HEK293 (cell line): Measurements from ENCODE around the gene FGD3.

Experiments used
- CTCF ChIA-PET: fragments of 350-600 bp; formaldehyde crosslinking; extraction: SDS; loops from one replicate; lab custom pipeline; 2021; ENCODE audit warnings: antibody characterized with exemption; lab: Yijun Ruan, JAX
- POLR2A ChIA-PET: fragments of 300-600 bp; formaldehyde crosslinking; extraction: SDS; loops from one replicate; lab custom pipeline; 2020; ENCODE audit warnings: antibody characterized with exemption, inconsistent platforms; lab: Yijun Ruan, JAX
- H3K27ac ChIP-seq: fragments of 200-500 bp; sonication (Bioruptor generic); 2 replicates; pipeline ENCODE4 v1.5.1; 2014; ENCODE audit warnings: low read depth, low read length, control low read depth, inconsistent platforms; ENCODE audit errors: extremely low read depth
- H3K36me3 ChIP-seq, 2 experiments: fragments of 200-500 bp in 1 of 2; sonication (Bioruptor generic) in 1 of 2; 1 replicate in 1 of 2; 2 replicates in 1 of 2; pipeline ENCODE4 v1.5.1; 2014 to 2017; ENCODE audit warnings: inconsistent platforms in 2 of 2, low read length in 2 of 2; ENCODE audit not compliant: control insufficient read depth in 2 of 2, insufficient read depth in 1 of 2
- H3K4me1 ChIP-seq: fragments of 200-500 bp; sonication (Bioruptor generic); 2 replicates; pipeline ENCODE4 v1.5.1; 2014; ENCODE audit warnings: mild to moderate bottlenecking, low read length, inconsistent platforms; ENCODE audit not compliant: control insufficient read depth, insufficient read depth
- H3K4me3 ChIP-seq: 2 replicates; pipeline ENCODE4 v1.5.1; 2011; ENCODE audit warnings: low read depth, mild to moderate bottlenecking, control low read depth, low read length, moderate library complexity
- H3K9me3 ChIP-seq: fragments of 200-500 bp; sonication (Bioruptor generic); 2 replicates; pipeline ENCODE4 v1.5.1; 2014; ENCODE audit warnings: low read depth, low read length, inconsistent platforms; ENCODE audit not compliant: control insufficient read depth, insufficient read depth
- KLF16 ChIP-seq: fragments of 450-650 bp; formaldehyde crosslinking; IDR thresholded peaks from 2 replicates; pipeline ENCODE4 v1.5.1; 2017; ENCODE audit warnings: missing biosample characterization, missing genetic modification characterization
- KLF9 ChIP-seq: fragments of 450-650 bp; formaldehyde crosslinking; IDR thresholded peaks from 2 replicates; pipeline ENCODE4 v1.5.1; 2016; ENCODE audit warnings: missing biosample characterization, missing genetic modification characterization, low read depth
- ZBTB17 ChIP-seq: fragments of 450-650 bp; formaldehyde crosslinking; IDR thresholded peaks from 2 replicates; pipeline ENCODE4 v1.5.1; 2016; ENCODE audit warnings: missing biosample characterization, missing genetic modification characterization
- ZBTB48 ChIP-seq: fragments of 450-650 bp; formaldehyde crosslinking; IDR thresholded peaks from 2 replicates; pipeline ENCODE4 v1.5.1; 2016; ENCODE audit warnings: missing biosample characterization, missing genetic modification characterization
- ZBTB49 ChIP-seq: fragments of 450-650 bp; formaldehyde crosslinking; IDR thresholded peaks from 2 replicates; pipeline ENCODE4 v1.5.1; 2016; ENCODE audit warnings: missing biosample characterization, missing genetic modification characterization, low read depth
- ZBTB8A ChIP-seq: fragments of 450-650 bp; formaldehyde crosslinking; IDR thresholded peaks from 2 replicates; pipeline ENCODE4 v1.5.1; 2016; ENCODE audit warnings: missing biosample characterization, missing genetic modification characterization
- ZIC2 ChIP-seq: fragments of 450-650 bp; formaldehyde crosslinking; IDR thresholded peaks from 2 replicates; pipeline ENCODE4 v1.5.1; 2016; ENCODE audit warnings: missing biosample characterization, missing genetic modification characterization
- ZNF157 ChIP-seq: fragments of 450-650 bp; formaldehyde crosslinking; IDR thresholded peaks from 2 replicates; pipeline ENCODE4 v1.5.1; 2016; ENCODE audit warnings: missing biosample characterization, missing genetic modification characterization
- ZNF416 ChIP-seq: fragments of 450-650 bp; formaldehyde crosslinking; IDR thresholded peaks from 2 replicates; pipeline ENCODE4 v1.5.1; 2016; ENCODE audit warnings: missing biosample characterization, missing genetic modification characterization
- ZNF513 ChIP-seq: fragments of 450-650 bp; IDR thresholded peaks from 2 replicates; pipeline ENCODE4 v1.5.1; 2018; ENCODE audit warnings: missing biosample characterization, missing genetic modification characterization
- ZNF518A ChIP-seq: fragments of 450-650 bp; formaldehyde crosslinking; conservative IDR thresholded peaks from 2 replicates; pipeline ENCODE4 v1.5.1; 2016; ENCODE audit warnings: low read depth, missing biosample characterization, missing genetic modification characterization
- ZNF529 ChIP-seq: fragments of 450-650 bp; formaldehyde crosslinking; IDR thresholded peaks from 2 replicates; pipeline ENCODE4 v1.5.1; 2017; ENCODE audit warnings: missing genetic modification characterization, missing biosample characterization; ENCODE audit not compliant: insufficient replicate concordance
- ZNF555 ChIP-seq: fragments of 450-650 bp; formaldehyde crosslinking; conservative IDR thresholded peaks from 2 replicates; pipeline ENCODE4 v1.5.1; 2017; ENCODE audit warnings: missing biosample characterization, mild to moderate bottlenecking, missing genetic modification characterization, inconsistent platforms
- ZNF624 ChIP-seq: fragments of 450-650 bp; formaldehyde crosslinking; IDR thresholded peaks from 2 replicates; pipeline ENCODE4 v1.5.1; 2017; ENCODE audit warnings: missing biosample characterization, missing genetic modification characterization
- ZNF660 ChIP-seq: fragments of 450-650 bp; IDR thresholded peaks from 2 replicates; pipeline ENCODE4 v1.5.1; 2018; ENCODE audit warnings: missing biosample characterization, mild to moderate bottlenecking, missing genetic modification characterization
- ZNF747 ChIP-seq: fragments of 450-650 bp; formaldehyde crosslinking; IDR thresholded peaks from 2 replicates; pipeline ENCODE4 v1.5.1; 2016; ENCODE audit warnings: missing biosample characterization, missing genetic modification characterization
- ZNF768 ChIP-seq: fragments of 450-650 bp; formaldehyde crosslinking; IDR thresholded peaks from 2 replicates; pipeline ENCODE4 v1.5.1; 2018; ENCODE audit warnings: missing biosample characterization, mild to moderate bottlenecking, missing genetic modification characterization
- ZXDB ChIP-seq: fragments of 450-650 bp; formaldehyde crosslinking; IDR thresholded peaks from 2 replicates; pipeline ENCODE4 v1.5.1; 2016; ENCODE audit warnings: missing biosample characterization, missing genetic modification characterization

Gene FGD3

DNA sequence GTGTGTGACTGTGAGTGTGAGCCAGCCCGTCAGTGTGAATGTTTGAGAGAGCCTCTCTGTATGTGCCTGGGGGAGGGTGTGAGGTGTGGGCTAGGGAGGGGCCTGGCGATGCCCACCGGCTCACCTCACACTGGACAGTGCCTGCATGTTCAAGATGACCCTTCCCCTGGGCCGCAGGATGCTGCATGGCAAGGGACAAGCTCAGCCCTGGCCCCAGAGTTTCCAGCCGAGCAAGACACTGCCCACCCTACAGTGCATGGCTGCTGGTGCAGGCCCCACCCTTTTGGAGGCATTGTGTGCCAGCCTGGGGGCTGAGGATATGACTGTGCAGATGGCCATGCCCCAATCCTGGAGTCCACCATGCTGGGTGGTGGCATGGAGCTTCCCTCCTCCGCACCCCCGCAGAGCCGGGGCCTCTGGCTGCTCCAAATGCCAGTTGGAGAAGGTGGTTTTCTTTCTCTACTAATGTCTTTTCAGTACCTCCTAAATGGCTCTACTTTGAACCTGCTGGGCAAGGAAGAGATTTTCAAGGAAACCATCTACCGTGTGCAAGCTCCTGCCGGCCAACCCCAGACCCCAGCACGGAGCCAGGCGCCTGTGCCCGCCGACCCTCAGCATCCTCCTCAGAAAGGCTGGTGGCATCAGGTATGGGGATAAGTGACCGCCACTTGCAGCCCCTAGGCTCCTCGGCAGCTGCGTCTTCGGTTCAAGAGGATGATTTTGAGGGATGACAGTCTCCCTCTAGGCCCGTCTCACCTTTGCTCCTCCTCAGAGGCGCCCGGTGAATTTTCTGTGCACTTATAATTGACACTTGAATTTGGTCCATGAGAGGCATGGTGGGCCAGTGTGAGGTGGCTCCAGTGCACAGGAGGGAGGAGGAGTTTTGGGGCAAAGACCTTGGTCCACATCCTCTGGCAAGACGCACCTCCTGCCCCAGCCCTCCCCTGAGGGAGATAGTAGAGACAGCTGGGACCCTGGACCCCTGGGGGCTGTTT is 27.7 kb downstream of the FGD3 start:
- Histone ChIP-seq H3K4me1 (no peaks in the 10 kb centered on the region), H3K27ac (no peak overlapping the region), H3K9me3 (no peaks in the 10 kb centered on the region), H3K36me3 (no peaks in the 10 kb centered on the region), H3K4me3 (no peak overlapping the region)
- CTCF ChIA-PET, result interaction anchor here (0.6 to 1.0 kb wide), 2 partner anchors 28 to 132 kb away, joined by 3 to 4 read pairs; no protein-coding TSS in a partner anchor
- TF ChIP-seq ZNF529 (tag by site-specific recombination) (no peak), ZXDB (tag by site-specific recombination) (no peak), ZBTB49 (no peak), ZNF747 (tag by site-specific recombination) (no peak), ZNF416 (tag by site-specific recombination) (no peak), ZNF624 (tag by site-specific recombination) (no peak), ZNF555 (no peak), ZNF768 (no peak), KLF16 (tag by site-specific recombination) (no peak), ZIC2 (tag by site-specific recombination) (no peak), ZBTB8A (tag by site-specific recombination) (no peak), ZBTB17 (tag by site-specific recombination) (no peak), ZNF513 (tag by site-specific recombination) (no peak), KLF9 (tag by site-specific recombination) (no peak), ZNF157 (tag by site-specific recombination) (no peak), ZBTB48 (no peak), ZNF518A (tag by site-specific recombination) (no peak), ZNF660 (tag by site-specific recombination) (no peak)
- POLR2A ChIA-PET, result no interaction called here
